IPS-20b (cell line): ENCODE measurements around the gene GLYR1.

ENCODE experiments used
- H3K27ac ChIP-seq: one replicate; pipeline ENCODE4 v1.5.1; 2013; ENCODE audit warnings: low read length
- H3K27me3 ChIP-seq: 2 replicates; pipeline ENCODE4 v1.6.1; 2013; ENCODE audit warnings: mild to moderate bottlenecking, low read length, inconsistent platforms; ENCODE audit not compliant: insufficient read depth
- H3K36me3 ChIP-seq: 2 replicates; pipeline ENCODE4 v1.6.1; 2013; ENCODE audit warnings: low read depth, mild to moderate bottlenecking, inconsistent platforms, low read length, moderate library complexity; ENCODE audit not compliant: insufficient read depth
- H3K4me1 ChIP-seq: 2 replicates; pipeline ENCODE4 v1.6.1; 2013; ENCODE audit warnings: mild to moderate bottlenecking, control low read depth, inconsistent platforms, low read length, moderate library complexity; ENCODE audit not compliant: insufficient read depth
- H3K4me3 ChIP-seq: 2 replicates; pipeline ENCODE4 v1.5.1; 2013; ENCODE audit warnings: mild to moderate bottlenecking, low read length, inconsistent platforms
- H3K9ac ChIP-seq: 2 replicates; pipeline ENCODE4 v1.6.1; 2013; ENCODE audit warnings: low read depth, mild to moderate bottlenecking, inconsistent platforms, low read length, moderate library complexity
- H3K9me3 ChIP-seq: 2 replicates; pipeline ENCODE4 v1.6.1; 2013; ENCODE audit warnings: mild to moderate bottlenecking, low read depth, low read length, inconsistent platforms; ENCODE audit not compliant: insufficient read depth

GLYR1 gene

GRCh38 chr16:4874666-4875065 lies 27.6 kb upstream of the GLYR1 start:
- H3K9me3 ChIP-seq, result no peaks in the 10 kb centered on the region
- no peak overlapping the region for H3K9ac ChIP-seq
- no peaks in the 10 kb centered on the region for H3K4me1 ChIP-seq
- no peak overlapping the region for H3K27ac ChIP-seq
- H3K36me3 ChIP-seq, result peaks cover 96% of the 10 kb centered on the region
- H3K27me3 ChIP-seq, result no peaks in the 10 kb centered on the region
- H3K4me3 ChIP-seq, result no peak overlapping the region

GRCh38 chr16:4873091-4873490 lies 26.0 kb upstream of the GLYR1 start:
- Histone ChIP-seq H3K9ac (no peak overlapping the region), H3K27me3 (no peaks in the 10 kb centered on the region), H3K4me1 (no peaks in the 10 kb centered on the region), H3K36me3 (peaks cover 93% of the 10 kb centered on the region), H3K9me3 (no peaks in the 10 kb centered on the region), H3K27ac (no peak overlapping the region), H3K4me3 (no peak overlapping the region)

GRCh38 chr16:4871071-4871470 lies 24.0 kb upstream of the GLYR1 start:
- no peaks in the 10 kb centered on the region for H3K9me3 ChIP-seq

GRCh38 chr16:4870138-4870671 lies 23.1 kb upstream of the GLYR1 start:
- H3K4me3 ChIP-seq, result no peak overlapping the region
- H3K27me3 ChIP-seq, result no peaks in the 10 kb centered on the region
- no peak overlapping the region for H3K9ac ChIP-seq
- no peaks in the 10 kb centered on the region for H3K4me1 ChIP-seq
- H3K9me3 ChIP-seq, result no peaks in the 10 kb centered on the region
- H3K27ac ChIP-seq, result no peak overlapping the region
- H3K36me3 ChIP-seq, result peaks cover 65% of the 10 kb centered on the region

More at GRCh38 chr16:4871071-4871470, 24.0 kb upstream of the GLYR1 start:
- H3K4me3 ChIP-seq, result no peak overlapping the region
- H3K36me3 ChIP-seq, result peaks cover 73% of the 10 kb centered on the region
- no peaks in the 10 kb centered on the region for H3K4me1 ChIP-seq
- H3K27ac ChIP-seq, result no peak overlapping the region
- no peaks in the 10 kb centered on the region for H3K27me3 ChIP-seq
- H3K9ac ChIP-seq, result no peak overlapping the region

GRCh38 chr16:4869147-4869805 lies 22.2 kb upstream of the GLYR1 start:
- no peak overlapping the region for H3K4me3 ChIP-seq
- no peaks in the 10 kb centered on the region for H3K9me3 ChIP-seq
- peaks cover 61% of the 10 kb centered on the region for H3K36me3 ChIP-seq
- no peak overlapping the region for H3K9ac ChIP-seq
- no peaks in the 10 kb centered on the region for H3K4me1 ChIP-seq
- H3K27me3 ChIP-seq, result no peaks in the 10 kb centered on the region
- no peak overlapping the region for H3K27ac ChIP-seq

GRCh38 chr16:4868535-4868934 lies 21.4 kb upstream of the GLYR1 start:
- Histone ChIP-seq H3K27me3 (no peaks in the 10 kb centered on the region), H3K9me3 (no peaks in the 10 kb centered on the region), H3K36me3 (peaks cover 59% of the 10 kb centered on the region), H3K4me3 (no peak overlapping the region), H3K9ac (no peak overlapping the region), H3K4me1 (no peaks in the 10 kb centered on the region), H3K27ac (no peak overlapping the region)

GRCh38 chr16:4868026-4868425 lies 20.9 kb upstream of the GLYR1 start:
- Histone ChIP-seq H3K4me3 (no peak overlapping the region), H3K9ac (no peak overlapping the region), H3K27me3 (no peaks in the 10 kb centered on the region), H3K4me1 (no peaks in the 10 kb centered on the region), H3K36me3 (peaks cover 59% of the 10 kb centered on the region), H3K27ac (no peak overlapping the region), H3K9me3 (no peaks in the 10 kb centered on the region)

GRCh38 chr16:4866586-4866985 lies 19.5 kb upstream of the GLYR1 start:
- Histone ChIP-seq H3K9me3 (no peaks in the 10 kb centered on the region), H3K4me1 (no peaks in the 10 kb centered on the region), H3K27me3 (no peaks in the 10 kb centered on the region), H3K27ac (no peak overlapping the region), H3K36me3 (peaks cover 62% of the 10 kb centered on the region), H3K4me3 (no peak overlapping the region), H3K9ac (no peak overlapping the region)

GRCh38 chr16:4865231-4865860 lies 18.3 kb upstream of the GLYR1 start:
- H3K27ac ChIP-seq, result no peak overlapping the region
- H3K4me1 ChIP-seq, result no peaks in the 10 kb centered on the region
- peaks cover 63% of the 10 kb centered on the region for H3K36me3 ChIP-seq
- no peaks in the 10 kb centered on the region for H3K9me3 ChIP-seq
- no peak overlapping the region for H3K4me3 ChIP-seq
- no peak overlapping the region for H3K9ac ChIP-seq
- H3K27me3 ChIP-seq, result no peaks in the 10 kb centered on the region

GRCh38 chr16:4864728-4865127 lies 17.6 kb upstream of the GLYR1 start:
- peaks cover 63% of the 10 kb centered on the region for H3K36me3 ChIP-seq
- no peak overlapping the region for H3K27ac ChIP-seq
- H3K4me3 ChIP-seq, result no peak overlapping the region
- H3K4me1 ChIP-seq, result no peaks in the 10 kb centered on the region
- H3K9me3 ChIP-seq, result no peaks in the 10 kb centered on the region
- no peaks in the 10 kb centered on the region for H3K27me3 ChIP-seq
- H3K9ac ChIP-seq, result no peak overlapping the region

- H3K9ac ChIP-seq, result no peak overlapping the region
- H3K9me3 ChIP-seq, result no peaks in the 10 kb centered on the region
- H3K27ac ChIP-seq, result no peak overlapping the region
- H3K4me3 ChIP-seq, result no peak overlapping the region
- H3K36me3 ChIP-seq, result peaks cover 70% of the 10 kb centered on the region
- no peaks in the 10 kb centered on the region for H3K4me1 ChIP-seq
- H3K27me3 ChIP-seq, result no peaks in the 10 kb centered on the region
These were observed 15.6 kb upstream of the GLYR1 start for GRCh38 chr16:4862639-4863038.

GRCh38 chr16:4860727-4861342 lies 13.7 kb upstream of the GLYR1 start:
- Histone ChIP-seq H3K9me3 (no peaks in the 10 kb centered on the region), H3K27me3 (no peaks in the 10 kb centered on the region), H3K4me1 (no peaks in the 10 kb centered on the region), H3K27ac (no peak overlapping the region), H3K4me3 (no peak overlapping the region), H3K9ac (no peak overlapping the region), H3K36me3 (peaks cover 88% of the 10 kb centered on the region)
